ENCODE data around the gene CUZD1. TPM values are rescaled to one million over a fixed set of nuclear protein-coding genes. Genes with fewer than 3 reads are reported as not detected.

The CUZD1 gene
- total RNA-seq, 2 donors from 2014 or later: 0.23 to 0.85 TPM

DNA sequence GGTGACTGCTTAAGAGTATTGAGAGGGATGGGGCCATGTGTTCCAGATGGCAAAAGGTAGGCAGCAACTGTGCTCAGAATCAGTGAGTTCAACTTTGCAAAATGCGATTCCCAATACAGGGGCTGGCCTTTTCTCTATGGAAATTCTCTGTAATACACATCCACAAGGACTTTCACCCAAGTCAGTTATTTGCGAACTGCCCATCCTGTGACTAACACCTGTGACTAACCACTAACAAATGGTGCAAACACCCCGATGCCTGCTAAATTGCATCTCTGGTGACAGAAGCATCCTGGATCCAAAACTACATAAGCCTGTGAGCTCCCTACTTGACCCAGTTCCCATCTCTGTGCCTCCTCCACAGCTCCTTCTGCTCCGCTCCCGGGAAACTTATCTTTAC lies 9.0 kb upstream of the CUZD1 start:
- 89% methylated on average over 5 of the region's 5 CpGs for WGBS
- no peaks in the 10 kb centered on the region for H3K9me3 ChIP-seq
- DNase-seq (ENCODE audit: low spot score): no peak
- intact Hi-C loops (cut with DNase I): no loop called here
- H3K4me1 ChIP-seq (replicated peaks): peaks cover 2% of the 10 kb centered on the region
- no peak overlapping the region for H3K4me3 ChIP-seq
- no peaks in the 10 kb centered on the region for H3K36me3 ChIP-seq
- H3K27ac ChIP-seq: no peak overlapping the region
- no peaks in the 10 kb centered on the region for H3K27me3 ChIP-seq (replicated peaks; ENCODE audit: insufficient read depth)
- TF ChIP-seq, protein P1, sequence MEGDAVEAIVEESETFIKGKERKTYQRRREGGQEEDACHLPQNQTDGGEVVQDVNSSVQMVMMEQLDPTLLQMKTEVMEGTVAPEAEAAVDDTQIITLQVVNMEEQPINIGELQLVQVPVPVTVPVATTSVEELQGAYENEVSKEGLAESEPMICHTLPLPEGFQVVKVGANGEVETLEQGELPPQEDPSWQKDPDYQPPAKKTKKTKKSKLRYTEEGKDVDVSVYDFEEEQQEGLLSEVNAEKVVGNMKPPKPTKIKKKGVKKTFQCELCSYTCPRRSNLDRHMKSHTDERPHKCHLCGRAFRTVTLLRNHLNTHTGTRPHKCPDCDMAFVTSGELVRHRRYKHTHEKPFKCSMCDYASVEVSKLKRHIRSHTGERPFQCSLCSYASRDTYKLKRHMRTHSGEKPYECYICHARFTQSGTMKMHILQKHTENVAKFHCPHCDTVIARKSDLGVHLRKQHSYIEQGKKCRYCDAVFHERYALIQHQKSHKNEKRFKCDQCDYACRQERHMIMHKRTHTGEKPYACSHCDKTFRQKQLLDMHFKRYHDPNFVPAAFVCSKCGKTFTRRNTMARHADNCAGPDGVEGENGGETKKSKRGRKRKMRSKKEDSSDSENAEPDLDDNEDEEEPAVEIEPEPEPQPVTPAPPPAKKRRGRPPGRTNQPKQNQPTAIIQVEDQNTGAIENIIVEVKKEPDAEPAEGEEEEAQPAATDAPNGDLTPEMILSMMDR (IDR thresholded peaks at IDR 0.05): no peak
- TF ChIP-seq POLR2A (IDR thresholded peaks at IDR 0.05): no peak
- TF ChIP-seq POLR2AphosphoS5 (IDR thresholded peaks at IDR 0.05): no peak

DNA sequence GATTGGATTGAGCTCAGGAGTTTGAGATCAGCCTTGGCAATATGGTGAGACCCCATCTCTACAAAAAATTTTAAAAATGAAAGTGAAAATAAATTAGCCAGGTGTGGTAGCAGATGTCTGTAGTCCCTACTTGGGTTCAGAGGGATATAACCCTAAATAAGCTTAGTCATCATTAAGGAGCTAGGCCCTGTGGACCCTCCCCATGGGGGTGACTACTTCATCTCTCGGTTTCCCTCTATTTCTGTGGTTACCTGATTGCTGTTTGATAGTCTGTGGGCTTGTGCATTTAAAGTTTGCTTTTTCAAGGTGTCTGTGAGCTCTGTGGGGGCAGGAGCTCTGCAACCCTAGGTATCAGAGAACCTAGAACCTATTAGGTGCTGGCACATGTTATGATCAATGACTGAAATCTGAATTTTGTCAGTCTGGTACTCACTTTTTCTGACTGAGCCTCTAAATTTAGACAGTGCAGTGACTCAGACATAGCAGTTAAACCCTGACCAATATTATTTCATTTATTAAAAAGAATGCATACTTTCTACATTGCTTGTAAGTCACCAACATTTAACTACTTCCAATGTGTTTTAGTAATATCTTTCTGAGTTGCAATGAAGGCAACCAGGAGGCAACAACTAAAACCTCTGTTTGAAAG lies 8.1 kb upstream of the CUZD1 start:
- intact Hi-C loops (cut with DNase I): no loop called here

DNA sequence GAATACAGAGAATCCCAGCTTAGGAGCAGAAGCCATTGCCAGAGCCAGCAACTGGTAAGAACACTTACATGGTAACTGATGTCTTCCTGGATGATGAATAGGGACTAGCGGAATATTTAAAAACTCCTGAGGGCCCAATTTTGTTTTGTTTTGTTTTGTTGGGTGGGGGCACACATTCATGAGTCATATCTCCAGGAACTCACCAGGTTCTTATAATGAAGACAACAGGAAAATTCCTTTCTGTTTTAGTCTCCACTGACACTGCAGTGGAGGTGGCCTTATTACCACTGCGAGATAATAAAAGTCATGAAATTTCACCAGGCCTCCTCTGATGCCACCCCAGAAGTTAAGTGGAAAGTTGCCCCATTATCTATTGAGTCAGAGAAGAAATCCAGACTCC lies 6.6 kb upstream of the CUZD1 start:
- H3K4me1 ChIP-seq (replicated peaks): peaks cover 2% of the 10 kb centered on the region
- intact Hi-C loops (cut with DNase I): no loop called here
- DNase-seq (ENCODE audit: low spot score): no peak
- H3K36me3 ChIP-seq: no peaks in the 10 kb centered on the region
- no peak overlapping the region for H3K27ac ChIP-seq
- 100% methylated on average over 2 of the region's 2 CpGs for WGBS
- H3K9me3 ChIP-seq: no peaks in the 10 kb centered on the region
- H3K4me3 ChIP-seq: no peak overlapping the region
- no peaks in the 10 kb centered on the region for H3K27me3 ChIP-seq (replicated peaks; ENCODE audit: insufficient read depth)
- TF ChIP-seq POLR2AphosphoS5 (IDR thresholded peaks at IDR 0.05) (no peak), POLR2A (IDR thresholded peaks at IDR 0.05) (no peak)
- TF ChIP-seq, protein P1 (IDR thresholded peaks at IDR 0.05): no peak

More for the DNA sequence above, 8.1 kb upstream of the CUZD1 start:
- no peak overlapping the region for H3K4me3 ChIP-seq
- TF ChIP-seq, protein P1 (IDR thresholded peaks at IDR 0.05): no peak
- DNase-seq (ENCODE audit: low spot score): no peak
- no peaks in the 10 kb centered on the region for H3K27me3 ChIP-seq (replicated peaks; ENCODE audit: insufficient read depth)
- H3K36me3 ChIP-seq: no peaks in the 10 kb centered on the region
- H3K4me1 ChIP-seq (replicated peaks): peaks cover 2% of the 10 kb centered on the region
- no peaks in the 10 kb centered on the region for H3K9me3 ChIP-seq
- no peak overlapping the region for H3K27ac ChIP-seq
- 88% methylated on average over 1 of the region's 1 CpG for WGBS

DNA sequence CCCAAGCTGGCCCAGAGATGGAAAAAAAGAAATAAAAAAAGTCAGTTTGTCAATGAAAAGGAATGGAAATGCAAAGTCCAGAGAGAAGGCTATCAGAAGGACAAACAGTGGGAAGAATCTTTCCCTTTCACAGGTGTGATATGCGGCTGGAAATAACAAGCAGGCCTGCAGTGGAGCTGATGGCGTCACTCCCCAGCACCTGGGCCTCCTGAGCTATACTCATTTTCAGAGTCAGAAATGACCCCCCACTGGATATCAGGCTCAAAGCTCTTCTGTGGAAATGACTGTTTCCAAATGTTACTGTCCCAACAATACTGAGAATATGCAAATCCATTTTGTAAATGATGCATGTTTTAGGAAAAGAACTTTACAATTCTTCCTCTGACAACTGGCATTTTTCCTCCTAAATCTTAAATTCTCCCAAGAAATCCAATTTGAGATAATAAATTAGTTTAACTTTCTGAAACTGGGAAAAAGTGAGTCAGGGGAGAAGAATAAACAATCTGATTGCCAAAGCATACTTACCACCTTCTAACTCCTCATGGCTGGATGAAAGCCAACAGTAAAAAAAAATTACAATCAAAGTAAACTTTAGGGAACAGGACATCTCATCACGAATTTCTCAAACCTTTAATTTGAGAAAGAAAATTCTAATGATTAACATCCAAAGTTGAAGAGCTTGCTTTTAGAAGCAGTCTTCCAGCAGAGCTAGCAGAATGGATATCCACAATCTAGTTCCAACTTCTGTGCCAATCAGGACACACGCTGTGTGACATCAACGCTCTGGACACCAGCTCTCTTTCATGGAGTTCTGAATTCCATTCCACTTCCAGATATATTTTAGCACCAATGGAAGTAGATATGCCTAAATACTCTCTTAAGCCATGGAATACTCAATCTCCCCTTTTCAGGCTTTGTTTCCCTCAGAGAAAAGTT lies 5.3 kb upstream of the CUZD1 start:
- peak; percentile 29 for TF ChIP-seq POLR2AphosphoS5 (IDR thresholded peaks at IDR 0.05)
- no peak for TF ChIP-seq POLR2A (IDR thresholded peaks at IDR 0.05)
- TF ChIP-seq, protein P1 (IDR thresholded peaks at IDR 0.05): no peak
- Histone ChIP-seq H3K4me3 (no peak overlapping the region), H3K36me3 (no peaks in the 10 kb centered on the region), H3K9me3 (no peaks in the 10 kb centered on the region), H3K27me3 (replicated peaks; ENCODE audit: insufficient read depth) (no peaks in the 10 kb centered on the region), H3K4me1 (replicated peaks) (peaks cover 2% of the 10 kb centered on the region), H3K27ac (no peak overlapping the region)
- 62% methylated on average over 5 of the region's 5 CpGs for WGBS
- no peak for DNase-seq (ENCODE audit: low spot score)
- intact Hi-C loops (cut with DNase I): no loop called here
